Measurements from ENCODE around the gene PAIP2.
A peak's percentile ranks its signal among the peaks of the same experiment; 100 is the strongest.

Gene PAIP2

GRCh38 chr5:139392324-139392677, 50.6 kb downstream of the PAIP2 start:
- TF ChIP-seq, protein P1, sequence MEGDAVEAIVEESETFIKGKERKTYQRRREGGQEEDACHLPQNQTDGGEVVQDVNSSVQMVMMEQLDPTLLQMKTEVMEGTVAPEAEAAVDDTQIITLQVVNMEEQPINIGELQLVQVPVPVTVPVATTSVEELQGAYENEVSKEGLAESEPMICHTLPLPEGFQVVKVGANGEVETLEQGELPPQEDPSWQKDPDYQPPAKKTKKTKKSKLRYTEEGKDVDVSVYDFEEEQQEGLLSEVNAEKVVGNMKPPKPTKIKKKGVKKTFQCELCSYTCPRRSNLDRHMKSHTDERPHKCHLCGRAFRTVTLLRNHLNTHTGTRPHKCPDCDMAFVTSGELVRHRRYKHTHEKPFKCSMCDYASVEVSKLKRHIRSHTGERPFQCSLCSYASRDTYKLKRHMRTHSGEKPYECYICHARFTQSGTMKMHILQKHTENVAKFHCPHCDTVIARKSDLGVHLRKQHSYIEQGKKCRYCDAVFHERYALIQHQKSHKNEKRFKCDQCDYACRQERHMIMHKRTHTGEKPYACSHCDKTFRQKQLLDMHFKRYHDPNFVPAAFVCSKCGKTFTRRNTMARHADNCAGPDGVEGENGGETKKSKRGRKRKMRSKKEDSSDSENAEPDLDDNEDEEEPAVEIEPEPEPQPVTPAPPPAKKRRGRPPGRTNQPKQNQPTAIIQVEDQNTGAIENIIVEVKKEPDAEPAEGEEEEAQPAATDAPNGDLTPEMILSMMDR (IDR thresholded peaks at IDR 0.05; ENCODE audit: extremely low read depth, insufficient read depth, missing control alignments), result no peak
- in situ Hi-C loops (cut with MboI; ENCODE audit: low pct_unique_long_range_greater_than_20kb, low sequenced_read_pairs, unreplicated experiment), result no loop called here
- no peak for DNase-seq (ENCODE audit: low spot score)

GRCh38 chr5:139392678-139393496, 51.2 kb downstream of the PAIP2 start:
- in situ Hi-C loops (cut with MboI; ENCODE audit: low pct_unique_long_range_greater_than_20kb, low sequenced_read_pairs, unreplicated experiment), result no loop called here
- TF ChIP-seq, protein P1 (IDR thresholded peaks at IDR 0.05; ENCODE audit: extremely low read depth, insufficient read depth, missing control alignments), result peak; percentile 92
- peak; percentile 96 for DNase-seq (ENCODE audit: low spot score)

GRCh38 chr5:139393497-139394122, 52.0 kb downstream of the PAIP2 start:
- peak; percentile 55 for DNase-seq (ENCODE audit: low spot score)
- in situ Hi-C loops (cut with MboI; ENCODE audit: low pct_unique_long_range_greater_than_20kb, low sequenced_read_pairs, unreplicated experiment), result no loop called here

DNA sequence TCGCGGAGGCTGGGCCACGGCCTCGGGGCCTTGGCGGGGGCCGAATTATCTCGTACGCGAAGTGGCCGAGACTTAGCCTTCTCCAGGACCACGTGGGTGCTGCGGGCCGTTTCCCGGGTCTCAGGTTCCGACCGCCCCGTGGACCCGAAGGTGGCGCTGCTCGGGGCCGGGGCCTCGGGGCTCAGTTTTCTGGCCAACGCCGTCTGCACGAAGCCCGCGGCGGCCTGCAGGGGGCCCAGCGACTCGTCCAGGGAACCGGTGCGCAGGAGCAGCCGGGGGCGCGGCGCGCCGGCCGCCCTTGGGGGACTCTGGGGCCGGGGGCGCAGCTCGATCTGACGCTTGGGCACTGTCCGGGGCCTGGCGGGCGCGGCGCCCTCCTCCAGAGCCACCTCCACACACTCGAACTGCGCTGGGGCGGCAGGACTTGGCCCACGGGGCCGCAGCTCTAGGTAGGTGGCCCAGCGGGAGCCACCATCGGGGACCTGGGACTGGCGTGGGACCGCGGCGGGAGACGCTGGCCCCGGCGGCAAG, 52.5 kb downstream of the PAIP2 start:
- in situ Hi-C loops (cut with MboI; ENCODE audit: low pct_unique_long_range_greater_than_20kb, low sequenced_read_pairs, unreplicated experiment), result no loop called here
- TF ChIP-seq, protein P1 (IDR thresholded peaks at IDR 0.05; ENCODE audit: extremely low read depth, insufficient read depth, missing control alignments), result peak; percentile 78
- DNase-seq (ENCODE audit: low spot score), result peak; percentile 86

More at GRCh38 chr5:139393497-139394122, 52.0 kb downstream of the PAIP2 start:
- TF ChIP-seq, protein P1 (IDR thresholded peaks at IDR 0.05; ENCODE audit: extremely low read depth, insufficient read depth, missing control alignments), result no peak

DNA sequence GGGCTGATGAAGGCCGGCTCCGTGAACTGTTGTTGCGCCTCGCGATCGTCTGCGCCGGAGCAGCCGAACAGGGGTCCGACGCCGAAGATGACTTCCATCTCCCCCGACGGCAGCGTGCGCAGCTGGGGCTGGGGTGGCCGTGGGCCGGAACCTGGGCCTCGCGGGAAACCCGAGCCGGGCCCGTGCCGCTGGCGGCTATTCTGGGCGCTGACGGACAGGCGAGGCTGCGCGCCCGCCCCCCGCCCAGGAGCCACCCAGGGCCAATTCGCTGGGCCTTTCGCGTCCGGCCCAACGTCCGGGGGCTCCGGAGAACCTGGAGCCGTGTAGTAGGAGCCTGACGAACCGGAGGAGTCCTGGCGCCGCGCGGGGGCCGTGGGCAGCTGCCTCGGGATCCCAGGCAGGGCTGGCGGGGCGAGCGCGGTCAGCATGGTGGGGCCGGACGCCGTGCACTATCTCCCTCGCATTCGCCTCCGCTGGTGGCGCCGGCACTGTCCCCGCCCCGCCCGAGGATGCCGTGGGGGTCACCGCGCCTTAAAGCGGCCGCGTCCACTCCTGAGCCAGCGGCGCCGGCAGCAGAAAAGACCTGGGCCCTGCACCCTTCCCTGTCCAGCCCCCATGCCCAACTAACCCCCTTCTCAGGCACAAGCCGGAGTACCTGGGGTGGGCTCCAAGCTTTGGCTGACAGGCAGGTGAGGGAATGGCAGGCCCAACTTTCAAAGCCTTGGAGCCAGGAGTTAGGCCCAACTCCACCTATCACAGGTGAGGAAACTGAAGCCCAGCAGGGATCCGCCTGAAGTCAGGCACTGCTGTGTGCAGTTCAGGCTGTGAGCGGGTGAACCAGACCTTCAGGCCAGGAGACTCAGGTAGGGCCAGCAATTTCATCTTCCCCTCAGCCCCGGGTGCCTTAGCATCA, 53.3 kb downstream of the PAIP2 start, which contains the start of gene PROB1:
Gene PROB1 (minus strand): TSS at position 451 of the 913 bp plus-strand sequence. CDS start 23 bp downstream, at position 428.
- DNase-seq (ENCODE audit: low spot score), result no peak
- in situ Hi-C loops (cut with MboI; ENCODE audit: low pct_unique_long_range_greater_than_20kb, low sequenced_read_pairs, unreplicated experiment), result no loop called here
- TF ChIP-seq, protein P1 (IDR thresholded peaks at IDR 0.05; ENCODE audit: extremely low read depth, insufficient read depth, missing control alignments), result no peak
